ENCODE measurements around the gene BTRC.

- no peak for TF ChIP-seq IRF3 (IDR thresholded peaks at IDR 0.05)
- no peak for TF ChIP-seq POLR2AphosphoS5 (IDR thresholded peaks at IDR 0.05; ENCODE audit: low read length)
- no peak for TF ChIP-seq TAF1 (IDR thresholded peaks at IDR 0.05; ENCODE audit: borderline replicate concordance, low read depth, low read length)
- TF ChIP-seq SUZ12 (IDR thresholded peaks at IDR 0.05; ENCODE audit: unreplicated experiment), result no peak
- no peak for TF ChIP-seq NFXL1 (IDR thresholded peaks at IDR 0.05; ENCODE audit: borderline replicate concordance)
- TF ChIP-seq EZH2 (IDR thresholded peaks at IDR 0.05; ENCODE audit: borderline replicate concordance, control insufficient read depth, low read depth, low read length), result no peak
- no peak for TF ChIP-seq BRCA1 (IDR thresholded peaks at IDR 0.05; ENCODE audit: low read depth, low read length)
- TF ChIP-seq JUND (IDR thresholded peaks at IDR 0.05; ENCODE audit: low read depth, low read length), result no peak
Observed at GRCh38 chr10:101452593-101452992, 98.6 kb downstream of the BTRC start.

All from GM12878 (cell line).